Loucy (cell line): ENCODE data around the gene SLC7A6OS.

Source experiments
- H2AFZ ChIP-seq: fragments of 200-600 bp; sonication (generic); 2 replicates; pipeline ENCODE4 v1.6.0; 2016; ENCODE audit warnings: antibody characterized with exemption, mild to moderate bottlenecking, low read length, moderate library complexity
- H3F3A ChIP-seq: fragments of 200-600 bp; 2 replicates; pipeline ENCODE4 v1.6.0; 2016; ENCODE audit warnings: antibody characterized with exemption, low read depth, mild to moderate bottlenecking
- H3K27me3 ChIP-seq: fragments of 200-600 bp; sonication (generic); 2 replicates; pipeline ENCODE4 v1.6.1; 2014; ENCODE audit warnings: low read length, mild to moderate bottlenecking; ENCODE audit not compliant: insufficient read depth, poor library complexity, severe bottlenecking
- H3K36me3 ChIP-seq: fragments of 200-600 bp; sonication (generic); 2 replicates; pipeline ENCODE4 v1.6.1; 2016; ENCODE audit warnings: low read length; ENCODE audit not compliant: insufficient read depth
- H3K4me1 ChIP-seq: fragments of 200-600 bp; sonication (generic); 2 replicates; pipeline ENCODE4 v1.5.1; 2014; ENCODE audit warnings: low read length, mild to moderate bottlenecking; ENCODE audit not compliant: insufficient read depth, poor library complexity, severe bottlenecking
- H3K4me2 ChIP-seq: fragments of 200-600 bp; sonication (generic); 2 replicates; pipeline ENCODE4 v1.6.0; 2014; ENCODE audit warnings: antibody characterized with exemption, low read length, low read depth, mild to moderate bottlenecking; ENCODE audit not compliant: poor library complexity, severe bottlenecking
- H3K4me3 ChIP-seq: fragments of 200-600 bp; sonication (generic); 2 replicates; pipeline ENCODE4 v1.5.1; 2014; ENCODE audit warnings: low read length, mild to moderate bottlenecking, mixed read lengths; ENCODE audit not compliant: poor library complexity, severe bottlenecking
- H3K79me2 ChIP-seq: fragments of 200-600 bp; sonication (generic); 2 replicates; pipeline ENCODE4 v1.6.1; 2014; ENCODE audit warnings: low read length; ENCODE audit not compliant: insufficient read depth
- H3K9ac ChIP-seq: fragments of 200-600 bp; sonication (generic); 2 replicates; pipeline ENCODE4 v1.6.0; 2014; ENCODE audit warnings: mild to moderate bottlenecking, low read depth, low read length, moderate library complexity; ENCODE audit not compliant: poor library complexity, severe bottlenecking
- H3K9me2 ChIP-seq: fragments of 200-600 bp; sonication (generic); replicated peaks from 2 replicates; pipeline ENCODE4 v1.6.1; 2016; ENCODE audit warnings: low read depth, low read length, mixed read lengths
- H3K9me3 ChIP-seq: fragments of 200-600 bp; sonication (generic); 2 replicates; pipeline ENCODE4 v1.6.1; 2014; ENCODE audit warnings: mild to moderate bottlenecking, antibody characterized with exemption, low read length, low read depth; ENCODE audit not compliant: insufficient read depth
- H4K20me1 ChIP-seq: fragments of 200-600 bp; sonication (generic); 2 replicates; pipeline ENCODE4 v1.6.0; 2014; ENCODE audit warnings: antibody characterized with exemption, low read length, mild to moderate bottlenecking; ENCODE audit not compliant: insufficient read depth, poor library complexity, severe bottlenecking
- EZH2phosphoT487 ChIP-seq: fragments of 200-600 bp; IDR thresholded peaks from 2 replicates; pipeline ENCODE4 v1.6.1; 2018; ENCODE audit warnings: antibody characterized with exemption, mild to moderate bottlenecking, moderate library complexity, borderline replicate concordance
- TF ChIP-seq, protein P1 (sequence below): fragments of 200-600 bp; sonication (generic); conservative IDR thresholded peaks from 2 replicates; pipeline ENCODE4 v1.5.1; 2014; ENCODE audit warnings: mild to moderate bottlenecking, antibody characterized with exemption, low read length

Gene SLC7A6OS

DNA sequence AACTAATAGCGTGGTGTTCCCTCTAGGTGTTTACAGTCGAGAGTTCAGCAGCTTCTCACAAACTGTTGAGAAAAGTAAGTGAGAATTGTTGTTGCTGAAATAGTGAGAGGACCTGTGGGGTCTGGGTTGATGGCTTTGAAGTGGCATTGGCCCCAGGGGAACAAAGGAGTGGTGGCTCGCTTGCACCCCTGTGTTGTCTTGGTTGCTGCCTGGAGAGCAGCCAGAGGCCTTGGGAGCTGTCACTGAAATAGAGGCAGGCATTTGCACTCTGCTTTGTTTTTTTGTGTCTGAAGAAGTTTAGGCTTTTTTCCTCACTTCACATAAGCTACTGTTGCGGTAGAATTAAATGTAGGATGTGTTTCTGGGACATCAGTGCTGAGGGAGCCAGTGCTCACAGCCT, 36.9 kb upstream of the SLC7A6OS start:
- Histone ChIP-seq H3K4me1 (peaks cover 42% of the 10 kb centered on the region), H3K79me2 (no peaks in the 10 kb centered on the region), H3K9me2 (no peaks in the 10 kb centered on the region), H3K9ac (peak overlapping the region; percentile 65), H3K9me3 (no peaks in the 10 kb centered on the region), H3K4me3 (peak overlapping the region; percentile 30), H3K27me3 (no peaks in the 10 kb centered on the region), H3F3A (no peaks in the 10 kb centered on the region), H2AFZ (no peak overlapping the region), H3K36me3 (peaks cover 28% of the 10 kb centered on the region; the same call in 1 of the 2 replicates), H3K4me2 (peak overlapping the region; percentile 52), H4K20me1 (no peaks in the 10 kb centered on the region)
- TF ChIP-seq, protein P1, sequence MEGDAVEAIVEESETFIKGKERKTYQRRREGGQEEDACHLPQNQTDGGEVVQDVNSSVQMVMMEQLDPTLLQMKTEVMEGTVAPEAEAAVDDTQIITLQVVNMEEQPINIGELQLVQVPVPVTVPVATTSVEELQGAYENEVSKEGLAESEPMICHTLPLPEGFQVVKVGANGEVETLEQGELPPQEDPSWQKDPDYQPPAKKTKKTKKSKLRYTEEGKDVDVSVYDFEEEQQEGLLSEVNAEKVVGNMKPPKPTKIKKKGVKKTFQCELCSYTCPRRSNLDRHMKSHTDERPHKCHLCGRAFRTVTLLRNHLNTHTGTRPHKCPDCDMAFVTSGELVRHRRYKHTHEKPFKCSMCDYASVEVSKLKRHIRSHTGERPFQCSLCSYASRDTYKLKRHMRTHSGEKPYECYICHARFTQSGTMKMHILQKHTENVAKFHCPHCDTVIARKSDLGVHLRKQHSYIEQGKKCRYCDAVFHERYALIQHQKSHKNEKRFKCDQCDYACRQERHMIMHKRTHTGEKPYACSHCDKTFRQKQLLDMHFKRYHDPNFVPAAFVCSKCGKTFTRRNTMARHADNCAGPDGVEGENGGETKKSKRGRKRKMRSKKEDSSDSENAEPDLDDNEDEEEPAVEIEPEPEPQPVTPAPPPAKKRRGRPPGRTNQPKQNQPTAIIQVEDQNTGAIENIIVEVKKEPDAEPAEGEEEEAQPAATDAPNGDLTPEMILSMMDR: no peak
- no peak for TF ChIP-seq EZH2phosphoT487

DNA sequence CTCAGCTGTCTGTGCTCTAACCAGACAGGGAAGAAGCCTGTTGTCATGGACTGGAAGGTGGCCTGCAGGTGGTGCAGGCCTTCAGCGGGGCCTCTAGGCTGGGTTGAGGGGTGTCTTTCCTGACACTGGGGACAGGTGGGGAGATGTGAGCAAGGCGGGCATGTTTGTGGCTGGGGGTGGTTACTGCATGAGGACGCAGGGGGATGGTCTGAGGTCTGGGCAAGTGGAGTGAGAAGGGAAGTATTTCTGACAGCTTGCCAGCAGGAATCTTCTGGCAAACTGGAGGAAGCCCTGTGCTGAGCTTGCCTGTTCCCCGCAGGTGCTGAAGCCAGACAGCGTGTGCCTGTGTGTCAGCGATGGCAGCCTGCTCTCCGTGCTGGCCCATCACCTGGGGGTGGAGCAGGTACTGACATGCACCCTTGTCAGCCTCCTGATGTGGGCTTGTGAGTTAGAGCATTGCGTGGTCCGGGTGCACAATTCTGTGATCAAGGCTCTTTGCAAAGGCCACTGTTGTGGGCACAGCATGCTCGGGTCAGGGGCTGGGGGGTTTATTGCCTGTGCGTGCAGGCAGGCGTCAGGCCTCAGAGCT, 36.2 kb upstream of the SLC7A6OS start:
- Histone ChIP-seq H3K9me3 (no peaks in the 10 kb centered on the region), H3K36me3 (peaks cover 22% of the 10 kb centered on the region; the same call in 1 of the 2 replicates)
- TF ChIP-seq EZH2phosphoT487: no peak
- TF ChIP-seq, protein P1: no peak

DNA sequence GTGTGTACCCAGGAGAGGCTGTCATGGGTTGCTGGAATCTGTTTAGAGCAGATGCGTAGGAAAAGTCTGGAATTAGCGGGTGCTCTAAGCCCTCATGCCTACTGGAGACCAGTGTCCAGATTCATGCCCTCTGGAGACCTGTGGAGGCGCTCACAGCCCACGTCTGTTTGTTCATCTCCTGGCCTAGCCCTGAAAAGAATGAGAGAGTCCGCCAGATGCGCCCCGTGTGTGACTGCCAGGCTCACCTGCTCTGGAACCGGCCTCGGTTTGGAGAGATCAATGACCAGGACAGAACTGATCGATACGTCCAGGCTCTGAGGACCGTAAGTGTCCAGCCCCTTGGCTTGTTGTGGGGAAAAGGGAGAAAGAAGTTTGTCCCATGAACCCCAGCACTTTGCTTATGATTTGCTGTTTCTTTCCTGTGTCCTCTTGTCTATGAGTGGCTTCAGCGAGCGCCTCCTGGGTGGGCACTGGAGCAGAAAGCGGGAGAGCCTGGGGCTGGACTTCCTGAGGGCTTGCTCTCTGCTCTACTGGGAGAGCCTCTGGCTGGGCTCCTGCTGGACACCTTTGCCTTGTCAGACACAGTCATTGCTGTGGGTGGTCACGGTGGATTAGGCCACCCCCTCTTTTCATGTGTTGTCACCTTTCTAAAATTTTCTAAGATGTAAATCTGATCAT, 35.4 kb upstream of the SLC7A6OS start:
- Histone ChIP-seq H3K9me2 (no peaks in the 10 kb centered on the region), H3F3A (no peaks in the 10 kb centered on the region), H3K9ac (peak overlapping the region; percentile 65), H3K4me2 (peak overlapping the region; percentile 25), H3K4me1 (peaks cover 42% of the 10 kb centered on the region), H3K9me3 (no peaks in the 10 kb centered on the region), H3K79me2 (no peaks in the 10 kb centered on the region), H2AFZ (no peak overlapping the region), H4K20me1 (no peaks in the 10 kb centered on the region), H3K4me3 (no peak overlapping the region), H3K27me3 (no peaks in the 10 kb centered on the region), H3K36me3 (peaks cover 28% of the 10 kb centered on the region; the same call in 1 of the 2 replicates)
- no peak for TF ChIP-seq EZH2phosphoT487
- TF ChIP-seq, protein P1: peak; percentile 26; the same call in 1 of the 2 replicates

More for the DNA sequence above, 36.2 kb upstream of the SLC7A6OS start:
- Histone ChIP-seq H2AFZ (no peak overlapping the region), H3K4me3 (peak overlapping the region; percentile 30), H3K9ac (peak overlapping the region; percentile 65), H3K79me2 (no peaks in the 10 kb centered on the region), H4K20me1 (no peaks in the 10 kb centered on the region), H3F3A (no peaks in the 10 kb centered on the region), H3K27me3 (no peaks in the 10 kb centered on the region), H3K9me2 (no peaks in the 10 kb centered on the region), H3K4me2 (peak overlapping the region; percentile 52), H3K4me1 (peaks cover 42% of the 10 kb centered on the region)
